SH-SY5Y (cell line): ENCODE results near the gene BCL7A.

Experiments used
- GATA2 ChIP-seq: IDR thresholded peaks from 2 replicates; pipeline ENCODE4 v1.6.1; 2011; ENCODE audit warnings: mild to moderate bottlenecking, low read depth, low read length
- GATA3 ChIP-seq: IDR thresholded peaks from 2 replicates; pipeline ENCODE4 v1.6.1; 2011; ENCODE audit warnings: low read depth, mild to moderate bottlenecking, low read length, moderate library complexity

- TF ChIP-seq GATA2 (no peak), GATA3 (no peak)
Measured at GRCh38 chr12:122060081-122060501, 38.4 kb downstream of the BCL7A start.
